IMR-90 (cell line): ENCODE measurements around the gene MPP4. TPM values are rescaled to one million over a fixed set of nuclear protein-coding genes. Genes with fewer than 3 reads are reported as not detected.

Source experiments
- ATAC-seq: fragments of 200-7000 bp; cut with Tn5 transposase; 2 replicates; pipeline ENCODE4 v1.9.1; 2020; ENCODE audit warnings: low read depth, mild to moderate bottlenecking, moderate library complexity
- BruUV-seq: library from RNA; stranded (reverse); fragments of 400-500 nt; replicated peaks from 2 replicates; lab custom pipeline; 2021; lab: Mats Ljungman, UMichigan
- CTCF ChIA-PET: fragments of 300-600 bp; formaldehyde crosslinking; extraction: SDS; loops from one replicate; lab custom pipeline; 2021; ENCODE audit warnings: antibody characterized with exemption; lab: Yijun Ruan, JAX
- POLR2A ChIA-PET: fragments of 300-600 bp; sonication (Branson Sonifier 250); formaldehyde crosslinking; loops from one replicate; lab custom pipeline; 2022; ENCODE audit warnings: antibody characterized with exemption; ENCODE audit not compliant: unreplicated experiment; lab: Charles Lee
- DNase-seq: peaks from one replicate; pipeline ENCODE4 v3.0.0; 2013
- H2AFZ ChIP-seq: replicated peaks from 2 replicates; pipeline ENCODE3; 2013; ENCODE audit warnings: low read length, mild to moderate bottlenecking; ENCODE audit not compliant: poor library complexity
- H2AK5ac ChIP-seq: 2 replicates; pipeline ENCODE4 v1.6.1; 2013; ENCODE audit warnings: low read depth, low read length, inconsistent platforms
- H2AK9ac ChIP-seq: replicated peaks from 2 replicates; pipeline ENCODE3; 2013; ENCODE audit warnings: mild to moderate bottlenecking, low read depth, low read length, moderate library complexity; ENCODE audit not compliant: poor library complexity
- H2BK120ac ChIP-seq: 2 replicates; pipeline ENCODE4 v1.6.1; 2013; ENCODE audit warnings: low read depth, low read length, inconsistent platforms
- H2BK15ac ChIP-seq: 3 replicates; pipeline ENCODE4 v1.6.1; 2013; ENCODE audit warnings: low read depth, low read length, inconsistent platforms
- H2BK20ac ChIP-seq: 2 replicates; pipeline ENCODE4 v1.6.1; 2013; ENCODE audit warnings: low read depth, mild to moderate bottlenecking, inconsistent platforms, low read length, moderate library complexity
- H2BK5ac ChIP-seq: 2 replicates; pipeline ENCODE4 v1.6.1; 2013; ENCODE audit warnings: mild to moderate bottlenecking, low read depth, low read length, inconsistent platforms; ENCODE audit not compliant: poor library complexity, severe bottlenecking
- H3K14ac ChIP-seq: replicated peaks from 2 replicates; pipeline ENCODE4 v1.6.1; 2013; ENCODE audit warnings: low read depth, low read length, inconsistent platforms
- H3K18ac ChIP-seq: 2 replicates; pipeline ENCODE4 v1.6.1; 2013; ENCODE audit warnings: low read depth, low read length, control low read depth
- H3K23ac ChIP-seq: 2 replicates; pipeline ENCODE4 v1.6.1; 2013; ENCODE audit warnings: low read depth, low read length, inconsistent platforms
- H3K27ac ChIP-seq: 2 replicates; pipeline ENCODE4 v1.5.1; 2013; ENCODE audit warnings: mild to moderate bottlenecking, control low read depth, low read length; ENCODE audit not compliant: insufficient read depth
- H3K27me3 ChIP-seq: 2 replicates; pipeline ENCODE4 v1.6.1; 2013; ENCODE audit warnings: low read length; ENCODE audit not compliant: control insufficient read depth, insufficient read depth
- H3K36me3 ChIP-seq: 2 replicates; pipeline ENCODE4 v1.6.1; 2013; ENCODE audit warnings: low read length, mixed read lengths; ENCODE audit not compliant: control insufficient read depth, insufficient read depth
- H3K4ac ChIP-seq: 2 replicates; pipeline ENCODE4 v1.6.1; 2013; ENCODE audit warnings: low read depth, low read length, inconsistent platforms
- H3K4me1 ChIP-seq: 2 replicates; pipeline ENCODE4 v1.6.1; 2013; ENCODE audit warnings: low read length, mixed read lengths; ENCODE audit not compliant: control insufficient read depth, insufficient read depth
- H3K4me2 ChIP-seq: 2 replicates; pipeline ENCODE4 v1.6.1; 2013; ENCODE audit warnings: low read depth, mild to moderate bottlenecking, control low read depth, low read length, moderate library complexity
- H3K4me3 ChIP-seq: 2 replicates; pipeline ENCODE4 v1.5.1; 2013; ENCODE audit warnings: low read depth, mild to moderate bottlenecking, control low read depth, low read length, moderate library complexity; ENCODE audit not compliant: insufficient read depth
- H3K56ac ChIP-seq: 2 replicates; pipeline ENCODE4 v1.6.1; 2013; ENCODE audit warnings: low read length, inconsistent platforms; ENCODE audit not compliant: insufficient read depth; ENCODE audit errors: extremely low read depth
- H3K79me1 ChIP-seq, 2 experiments: 2 replicates each; pipeline ENCODE4 v1.6.1; 2013; ENCODE audit warnings: low read length in 2 of 2, inconsistent platforms in 1 of 2, low read depth in 1 of 2
- H3K9ac ChIP-seq: 2 replicates; pipeline ENCODE4 v1.6.1; 2013; ENCODE audit warnings: low read depth, low read length, control low read depth
- H3K9me1 ChIP-seq: 2 replicates; pipeline ENCODE4 v1.6.1; 2013; ENCODE audit warnings: low read length, inconsistent platforms; ENCODE audit not compliant: insufficient read depth
- H3K9me3 ChIP-seq: 2 replicates; pipeline ENCODE4 v1.6.1; 2013; ENCODE audit warnings: low read length; ENCODE audit not compliant: control insufficient read depth, insufficient read depth
- H4K20me1 ChIP-seq: 2 replicates; pipeline ENCODE4 v1.6.1; 2013; ENCODE audit warnings: low read length, inconsistent platforms; ENCODE audit not compliant: insufficient read depth
- H4K5ac ChIP-seq: 2 replicates; pipeline ENCODE4 v1.6.1; 2013; ENCODE audit warnings: mild to moderate bottlenecking, low read depth, low read length, control low read depth
- H4K8ac ChIP-seq, 2 experiments: 2 replicates each; pipeline ENCODE4 v1.6.1; 2013; ENCODE audit warnings: low read depth in 2 of 2, low read length in 2 of 2, control low read depth in 1 of 2, inconsistent platforms in 1 of 2
- H4K91ac ChIP-seq: 2 replicates; pipeline ENCODE4 v1.6.1; 2013; ENCODE audit warnings: low read depth, low read length, inconsistent platforms; ENCODE audit not compliant: insufficient read depth
- CHD1 ChIP-seq: IDR thresholded peaks from 2 replicates; pipeline ENCODE4 v1.6.1; 2012; ENCODE audit warnings: low read depth, low read length, improper control_type of control experiment
- CTCF ChIP-seq: conservative IDR thresholded peaks from 2 replicates; pipeline ENCODE4 v1.5.1; 2012; ENCODE audit warnings: mild to moderate bottlenecking, low read depth, low read length, improper control_type of control experiment
- MXI1 ChIP-seq: IDR thresholded peaks from 2 replicates; pipeline ENCODE4 v1.6.1; 2012; ENCODE audit warnings: low read depth, mild to moderate bottlenecking, low read length, moderate library complexity, borderline replicate concordance
- POLR2A ChIP-seq: IDR thresholded peaks from 2 replicates; pipeline ENCODE4 v1.6.1; 2012; ENCODE audit warnings: mild to moderate bottlenecking, low read depth, low read length
- RFX5 ChIP-seq: IDR thresholded peaks from 2 replicates; pipeline ENCODE4 v1.8.0; 2012; ENCODE audit warnings: low read depth, mild to moderate bottlenecking, low read length, moderate library complexity
- WGBS, 2 experiments: methylation state at CpG; one replicate each; pipeline versions ENCODE4 v1.1.5 to v1.1.7; 2013; ENCODE audit warnings: missing lambda C conversion rate in 2 of 2; ENCODE audit not compliant: insufficient read length in 1 of 2; ENCODE audit errors: extremely low coverage in 2 of 2; 5-methylcytosine and 5-hydroxymethylcytosine counted together
- dilution Hi-C: fragments of 300-500 bp; cut with HindIII; formaldehyde crosslinking; loops from one replicate; pipeline ENCODE4 v1.14.3; 2018; ENCODE audit warnings: low sequenced_read_pairs; ENCODE audit not compliant: unreplicated experiment
- in situ Hi-C: fragments of 300-500 bp; cut with MboI; formaldehyde crosslinking; loops from 3 replicates; pipeline ENCODE4 v1.14.3; 2019; ENCODE audit warnings: low sequenced_read_pairs, inconsistent platforms, mixed read lengths
- intact Hi-C: fragments of 100-400 bp; cut with micrococcal nuclease; formaldehyde crosslinking; loops from 2 replicates; pipeline ENCODE4 v1.10.0; 2022
- polyA plus RNA-seq, 3 experiments: library from polyadenylated mRNA; depleted of rRNA; stranded (reverse); fragments of >200 nt; gene quantifications; 2 replicates each; pipeline ENCODE4 v1.2.3, GENCODE V29; 2012; ENCODE audit warnings: low replicate concordance in 1 of 3
- total RNA-seq: library from RNA; depleted of rRNA; stranded (reverse); fragments of >200 nt; gene quantifications from 2 replicates; pipeline ENCODE4 v1.2.3, GENCODE V29; 2012
- TF ChIP-seq, protein P1 (sequence below): fragments of 150-350 bp; IDR thresholded peaks from 2 replicates; pipeline ENCODE4 v1.6.1; 2016; ENCODE audit warnings: low read depth, mild to moderate bottlenecking, low read length, moderate library complexity, borderline replicate concordance

MPP4 gene
- total and polyA plus RNA-seq, 2 of the 4 experiments (the other 2 are of a cell fraction), result 11.8 to 14.9 TPM

GRCh38 chr2:201746551-201746950, 48.1 kb upstream of the MPP4 start:
- Histone ChIP-seq H3K79me1 (no peaks in the 10 kb centered on the region; a peak in 1 of 4 replicates), H3K9me1 (peaks cover 2% of the 10 kb centered on the region; the same call in 1 of the 2 replicates), H3K9ac (no peak overlapping the region), H3K4me3 (no peak overlapping the region), H2AFZ (no peak overlapping the region), H2BK5ac (no peak overlapping the region), H3K56ac (no peak overlapping the region), H2BK120ac (no peak overlapping the region), H2AK9ac (no peak overlapping the region), H3K9me3 (no peaks in the 10 kb centered on the region), H3K27ac (no peak overlapping the region), H4K91ac (no peak overlapping the region), H2BK15ac (no peak overlapping the region), H3K36me3 (peaks cover 23% of the 10 kb centered on the region), H3K4ac (no peak overlapping the region), H2BK20ac (no peak overlapping the region), H4K5ac (no peak overlapping the region), H3K23ac (no peak overlapping the region), H4K8ac (no peak overlapping the region), H3K4me2 (no peak overlapping the region), H3K27me3 (no peaks in the 10 kb centered on the region), H2AK5ac (no peak overlapping the region), H3K18ac (no peak overlapping the region), H3K14ac (no peak overlapping the region), H4K20me1 (no peaks in the 10 kb centered on the region), H3K4me1 (no peaks in the 10 kb centered on the region)
- POLR2A ChIA-PET, result no interaction called here
- 50% methylated on average over 3 of the region's 6 CpGs; no CpG with 5 or more reads in 1 of the 2 experiments for WGBS, 2 experiments
- no peak for DNase-seq
- BruUV-seq, result no TSS peak
- intact Hi-C loops (no loop called here), dilution Hi-C loops (no loop called here), in situ Hi-C loops (no loop called here)
- TF ChIP-seq CHD1 (no peak), POLR2A (no peak), RFX5 (no peak), MXI1 (no peak), CTCF (no peak)
- TF ChIP-seq, protein P1, sequence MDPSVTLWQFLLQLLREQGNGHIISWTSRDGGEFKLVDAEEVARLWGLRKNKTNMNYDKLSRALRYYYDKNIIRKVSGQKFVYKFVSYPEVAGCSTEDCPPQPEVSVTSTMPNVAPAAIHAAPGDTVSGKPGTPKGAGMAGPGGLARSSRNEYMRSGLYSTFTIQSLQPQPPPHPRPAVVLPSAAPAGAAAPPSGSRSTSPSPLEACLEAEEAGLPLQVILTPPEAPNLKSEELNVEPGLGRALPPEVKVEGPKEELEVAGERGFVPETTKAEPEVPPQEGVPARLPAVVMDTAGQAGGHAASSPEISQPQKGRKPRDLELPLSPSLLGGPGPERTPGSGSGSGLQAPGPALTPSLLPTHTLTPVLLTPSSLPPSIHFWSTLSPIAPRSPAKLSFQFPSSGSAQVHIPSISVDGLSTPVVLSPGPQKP, result no peak
- CTCF ChIA-PET, result no interaction called here
- no peak for ATAC-seq
